B cell (primary cell): ENCODE measurements around the gene HIC2. TPM values are rescaled to one million over a fixed set of nuclear protein-coding genes. Genes with fewer than 3 reads are reported as not detected.
"Not testable (repeated sequence)": the region's sequence is repeated elsewhere in the genome, so short reads cannot be mapped to it uniquely, and the experiment has no call there.

ENCODE experiments used
- ATAC-seq: fragments of 200-7000 bp; cut with Tn5 transposase; one replicate; pipeline ENCODE4 v1.10.0; 2021; ENCODE audit warnings: low read depth, mild to moderate bottlenecking, moderate number of reproducible peaks, moderate library complexity
- CTCF ChIA-PET: fragments of 350-600 bp; sonication (Branson Sonifier 250); formaldehyde crosslinking; loops from one replicate; lab custom pipeline; 2021; ENCODE audit warnings: antibody characterized with exemption, inconsistent platforms; lab: Charles Lee
- POLR2A ChIA-PET: fragments of 350-600 bp; sonication (Branson Sonifier 250); formaldehyde crosslinking; loops from one replicate; lab custom pipeline; 2021; ENCODE audit warnings: antibody characterized with exemption; lab: Charles Lee
- DNase-seq: peaks from one replicate; pipeline ENCODE4 v3.0.0; 2013
- H2AFZ ChIP-seq: 2 replicates; pipeline ENCODE4 v1.6.1; 2012; ENCODE audit warnings: mild to moderate bottlenecking, low read depth, low read length; ENCODE audit not compliant: insufficient read depth, poor library complexity, severe bottlenecking
- H3K27ac ChIP-seq, 2 donors: 1 replicate in 1 of 2; 2 replicates in 1 of 2; pipeline ENCODE4 v1.5.1; 2012 to 2013; ENCODE audit warnings: low read length in 2 of 2, mild to moderate bottlenecking in 2 of 2, moderate library complexity in 1 of 2
- H3K27me3 ChIP-seq, 4 experiments: fragments of 200-600 bp in 1 of 4; sonication (generic) in 1 of 4; replicated peaks in 1 of 4; 1 replicate in 2 of 4; 2 replicates in 2 of 4; pipeline versions ENCODE4 v1.6.1 to v1.7.0; 2013 to 2016; ENCODE audit warnings: low read length in 3 of 4, mild to moderate bottlenecking in 2 of 4, mixed read lengths in 1 of 4, moderate library complexity in 1 of 4; ENCODE audit not compliant: insufficient read depth in 4 of 4, control insufficient read depth in 3 of 4; ENCODE audit errors: control extremely low read depth in 1 of 4
- H3K36me3 ChIP-seq, 2 experiments: replicated peaks in 1 of 2; 1 replicate in 1 of 2; 2 replicates in 1 of 2; pipeline versions ENCODE4 v1.6.1 to v1.7.1; 2013; ENCODE audit warnings: low read length in 1 of 2; ENCODE audit not compliant: insufficient read depth in 2 of 2, control insufficient read depth in 1 of 2; ENCODE audit errors: control extremely low read depth in 1 of 2, extremely low read depth in 1 of 2
- H3K4me1 ChIP-seq, 2 donors: fragments of 200-600 bp in 1 of 2; sonication (generic) in 1 of 2; 1 replicate in 1 of 2; 2 replicates in 1 of 2; pipeline versions ENCODE4 v1.5.1 to v1.6.1; 2013 to 2017; ENCODE audit warnings: low read length in 2 of 2; ENCODE audit not compliant: control insufficient read depth in 2 of 2, insufficient read depth in 2 of 2
- H3K4me2 ChIP-seq: replicated peaks from 2 replicates; pipeline ENCODE3; 2012; ENCODE audit warnings: mild to moderate bottlenecking, low read depth, low read length; ENCODE audit not compliant: poor library complexity, severe bottlenecking
- H3K4me3 ChIP-seq, 5 experiments: fragments of 200-600 bp in 1 of 5; sonication (generic) in 1 of 5; 1 replicate in 3 of 5; 2 replicates in 2 of 5; pipeline versions ENCODE4 v1.5.1 to v1.7.0; 2011 to 2016; ENCODE audit warnings: low read length in 4 of 5, mild to moderate bottlenecking in 4 of 5, low read depth in 2 of 5, control low read depth in 1 of 5, moderate library complexity in 1 of 5; ENCODE audit not compliant: insufficient read depth in 1 of 5; ENCODE audit errors: control extremely low read depth in 1 of 5, extremely low read depth in 1 of 5
- H3K79me2 ChIP-seq: fragments of 200-600 bp; sonication (generic); one replicate; pipeline ENCODE4 v1.6.0; 2016; ENCODE audit warnings: low read length; ENCODE audit not compliant: control insufficient read depth, insufficient read depth
- H3K9ac ChIP-seq: fragments of 200-600 bp; sonication (generic); 2 replicates; pipeline ENCODE4 v1.6.1; 2017; ENCODE audit warnings: mild to moderate bottlenecking, low read length, moderate library complexity
- H3K9me3 ChIP-seq, 3 donors: one replicate each; pipeline versions ENCODE4 v1.6.1 to v1.7.1; 2013; ENCODE audit warnings: low read length in 2 of 3; ENCODE audit not compliant: control insufficient read depth in 2 of 3, insufficient read depth in 1 of 3; ENCODE audit errors: control extremely low read depth in 1 of 3
- H4K20me1 ChIP-seq: 2 replicates; pipeline ENCODE4 v1.6.0; 2012; ENCODE audit warnings: mild to moderate bottlenecking, low read length; ENCODE audit not compliant: insufficient read depth, control insufficient read depth, poor library complexity, severe bottlenecking
- H3K27ac Mint-ChIP-seq: one replicate; pipeline ENCODE4 v1.8.0; 2021; ENCODE audit warnings: mixed read lengths
- H3K27me3 Mint-ChIP-seq: one replicate; pipeline ENCODE4 v1.8.0; 2021; ENCODE audit warnings: mixed read lengths
- H3K4me1 Mint-ChIP-seq: one replicate; pipeline ENCODE4 v1.8.0; 2021; ENCODE audit warnings: mixed read lengths
- H3K4me3 Mint-ChIP-seq: one replicate; pipeline ENCODE4 v1.8.0; 2021; ENCODE audit warnings: mixed read lengths
- H3K9me3 Mint-ChIP-seq: one replicate; pipeline ENCODE4 v1.8.0; 2022; ENCODE audit warnings: mixed read lengths; ENCODE audit not compliant: insufficient read depth
- WGBS: methylation state at CpG from one replicate; pipeline ENCODE4 v1.1.5; 2013; ENCODE audit warnings: missing lambda C conversion rate; ENCODE audit not compliant: insufficient coverage; 5-methylcytosine and 5-hydroxymethylcytosine counted together
- intact Hi-C: fragments of 100-400 bp; cut with micrococcal nuclease; formaldehyde crosslinking; loops from one replicate; pipeline ENCODE4 v1.10.0; 2022
- polyA plus RNA-seq: library from polyadenylated mRNA; depleted of rRNA; stranded (reverse); fragments of >200 nt; gene quantifications from 2 replicates; pipeline ENCODE4 v1.2.3, GENCODE V29; 2012
- total RNA-seq, 2 donors: library from RNA; stranded (reverse); fragments of 120-200 nt in 1 of 2; gene quantifications; 1 replicate in 1 of 2; 2 replicates in 1 of 2; pipeline versions ENCODE4 v1.2.3 to v1.2.4, GENCODE V29; 2013 to 2022

Gene HIC2
- total and polyA plus RNA-seq, 2 donors (not counting 1 experiment from before 2014, with no cell fraction given): 2.9 to 8.1 TPM

DNA sequence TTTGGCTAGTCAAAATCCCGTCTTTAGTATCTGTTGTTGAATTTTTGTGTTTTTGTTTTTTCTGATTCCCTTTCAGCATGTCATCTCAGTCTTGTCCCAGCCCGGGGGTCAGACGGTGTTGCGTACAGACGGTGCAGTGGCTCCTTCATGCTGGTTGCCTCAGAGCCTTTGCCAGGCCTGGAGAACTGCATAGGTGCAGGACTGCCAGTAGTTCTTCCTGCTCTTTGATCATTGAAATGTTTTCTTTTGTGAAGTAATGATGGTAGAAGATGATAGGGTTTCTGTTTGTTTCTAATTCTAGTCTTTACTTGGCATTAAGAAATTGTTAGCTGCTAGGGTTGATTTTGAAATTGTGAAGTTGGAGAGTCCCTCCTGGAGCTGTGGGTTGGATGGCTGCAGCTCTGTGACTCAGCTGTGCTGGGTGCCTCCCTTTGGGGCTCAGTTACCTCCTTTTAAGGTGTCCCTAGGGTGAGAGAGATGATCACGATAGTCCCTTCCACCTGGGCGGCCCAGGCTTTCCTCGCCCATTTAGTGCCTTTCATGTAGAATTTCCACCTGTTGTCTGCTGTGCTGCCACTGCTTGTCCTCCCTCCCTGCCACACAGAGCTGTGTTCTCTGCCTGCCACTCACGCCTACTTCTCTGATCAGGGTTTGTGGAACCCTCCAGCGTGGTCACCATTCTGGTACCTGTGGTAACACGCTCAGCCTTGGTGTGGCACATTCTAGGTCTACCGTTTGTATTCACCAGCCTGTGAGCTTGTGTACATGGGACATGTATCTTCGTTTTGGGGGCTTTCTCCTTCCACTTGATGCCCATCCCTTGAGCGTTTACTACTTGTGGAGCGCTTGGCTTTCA is 17.4 kb downstream of the HIC2 start:
- H3K4me3 Mint-ChIP-seq, ATAC-seq, CTCF ChIA-PET, H3K27ac ChIP-seq, H3K4me1 ChIP-seq, H3K36me3 ChIP-seq, POLR2A ChIA-PET, H3K9me3 Mint-ChIP-seq, DNase-seq, H3K4me2 ChIP-seq, H3K27me3 ChIP-seq, H2AFZ ChIP-seq, H3K9me3 ChIP-seq, H3K27me3 Mint-ChIP-seq, H3K79me2 ChIP-seq, H4K20me1 ChIP-seq, H3K4me3 ChIP-seq, H3K27ac Mint-ChIP-seq, H3K9ac ChIP-seq, H3K4me1 Mint-ChIP-seq, intact Hi-C loops: not testable (repeated sequence)
- no CpG with 5 or more reads among the region's 15 CpGs for WGBS

DNA sequence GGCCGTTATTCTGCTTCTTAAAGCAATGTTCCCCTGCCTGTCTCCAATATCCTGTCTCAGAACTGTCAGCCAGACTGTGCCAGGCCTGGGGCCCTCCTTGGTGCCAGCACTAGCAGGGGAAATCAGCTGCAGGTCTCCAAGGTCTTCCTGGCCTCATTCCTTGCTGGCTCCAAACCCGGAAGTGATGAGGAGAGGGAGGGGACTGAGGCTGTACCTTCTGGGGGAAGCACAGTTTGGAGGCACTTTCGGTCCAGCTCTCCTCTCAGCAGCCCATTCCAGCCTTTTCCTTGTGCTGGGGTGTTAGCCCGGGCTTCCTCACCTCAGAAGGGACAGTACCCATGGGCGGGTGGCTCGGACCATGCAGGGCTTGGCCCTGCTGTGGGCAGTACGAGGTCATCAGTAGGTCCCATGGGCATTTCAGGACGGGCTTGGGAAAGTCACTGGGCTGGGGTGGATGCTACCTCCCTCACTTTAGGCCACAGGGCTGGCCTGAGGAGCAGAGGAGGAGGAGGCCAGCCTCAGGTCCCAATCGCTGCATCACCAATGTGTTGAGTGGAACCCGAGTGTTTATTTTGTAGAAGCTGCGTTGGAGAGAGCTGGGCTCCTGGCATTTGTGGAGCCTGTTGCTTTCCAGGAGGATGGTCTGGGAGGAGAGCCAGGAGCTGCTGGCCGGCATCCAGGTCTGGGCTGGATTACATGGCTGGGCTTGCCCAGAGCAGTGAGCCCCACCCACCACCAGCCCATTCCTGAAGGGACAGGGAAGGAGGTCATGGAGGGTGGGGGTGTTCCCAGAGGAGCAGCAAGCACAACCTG is 19.0 kb downstream of the HIC2 start:
- POLR2A ChIA-PET, intact Hi-C loops, H2AFZ ChIP-seq, H3K4me3 ChIP-seq, H3K27me3 ChIP-seq, H3K4me1 Mint-ChIP-seq, H3K79me2 ChIP-seq, H3K4me1 ChIP-seq, H3K9ac ChIP-seq, H3K27ac Mint-ChIP-seq, DNase-seq, H3K27me3 Mint-ChIP-seq, H3K27ac ChIP-seq, H3K9me3 Mint-ChIP-seq, H3K9me3 ChIP-seq, H4K20me1 ChIP-seq, CTCF ChIA-PET, H3K36me3 ChIP-seq, H3K4me3 Mint-ChIP-seq, H3K4me2 ChIP-seq, ATAC-seq: not testable (repeated sequence)
- no CpG with 5 or more reads among the region's 12 CpGs for WGBS

DNA sequence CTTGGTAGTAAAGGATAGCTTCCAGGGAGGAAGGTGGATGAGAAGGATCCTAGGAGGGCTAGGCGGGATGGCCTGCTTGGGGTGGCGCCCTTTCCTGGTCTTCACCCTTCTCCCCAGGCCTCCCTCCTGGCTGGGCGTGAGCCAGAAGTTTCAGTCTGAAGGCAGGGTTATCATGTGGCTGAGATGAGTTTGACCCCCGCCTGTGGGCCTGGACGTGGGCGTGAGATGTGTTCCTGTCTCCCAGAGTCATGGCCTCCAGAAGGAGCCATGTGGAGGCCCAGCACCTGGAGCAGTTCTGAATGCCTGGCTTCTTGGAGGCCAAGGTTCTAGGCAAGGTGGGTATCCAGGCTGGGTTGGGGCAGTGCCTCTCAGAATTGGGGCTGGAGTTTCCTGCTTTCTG is 20.8 kb downstream of the HIC2 start:
- H3K4me3 Mint-ChIP-seq, H3K79me2 ChIP-seq, POLR2A ChIA-PET, H3K27me3 ChIP-seq, H3K9ac ChIP-seq, H3K4me1 Mint-ChIP-seq, ATAC-seq, DNase-seq, H3K36me3 ChIP-seq, H2AFZ ChIP-seq, intact Hi-C loops, H3K4me2 ChIP-seq, H3K9me3 Mint-ChIP-seq, CTCF ChIA-PET, H3K9me3 ChIP-seq, H4K20me1 ChIP-seq, H3K4me1 ChIP-seq, H3K27me3 Mint-ChIP-seq, H3K4me3 ChIP-seq, H3K27ac Mint-ChIP-seq, H3K27ac ChIP-seq: not testable (repeated sequence)
- WGBS: no CpG with 5 or more reads among the region's 6 CpGs
